Activated CD8-positive, alpha-beta memory T cell treated with anti-CD3 and anti-CD28 coated beads, Interleukin-2, amount 50 U/mL, for 1 hour (primary cell): ENCODE data around the gene KRT3.
"Not testable (repeated sequence)": the region's sequence is repeated elsewhere in the genome, so short reads cannot be mapped to it uniquely, and the experiment has no call there.

Experiments
- DNase-seq: peaks from one replicate; pipeline ENCODE4 v3.0.0-alpha.2; 2020; ENCODE audit errors: extremely low read depth

KRT3 gene

GRCh38 chr12:52781399-52782082, 14.4 kb downstream of the KRT3 start:
- no peak for DNase-seq

- no peak for DNase-seq
Observed at GRCh38 chr12:52779914-52780313, 16.0 kb downstream of the KRT3 start.

- no peak for DNase-seq
Observed at GRCh38 chr12:52778833-52779232, 17.1 kb downstream of the KRT3 start.

GRCh38 chr12:52777566-52777965, 18.4 kb downstream of the KRT3 start:
- no peak for DNase-seq

- no peak for DNase-seq
Observed at GRCh38 chr12:52776913-52777395, 19.0 kb downstream of the KRT3 start, which contains the start of gene KRT76. Gene KRT76 (minus strand): TSS chr12:52777345. CDS start chr12:52777291, 54 bp downstream.

- DNase-seq = no peak
Observed at GRCh38 chr12:52776435-52776834, 19.5 kb downstream of the KRT3 start.

- DNase-seq = no peak
Observed at GRCh38 chr12:52774629-52775250, 21.2 kb downstream of the KRT3 start.

GRCh38 chr12:52772772-52773171, 23.1 kb downstream of the KRT3 start:
- no peak for DNase-seq

GRCh38 chr12:52772188-52772587, 23.7 kb downstream of the KRT3 start:
- DNase-seq = no peak

GRCh38 chr12:52771505-52771904, 24.4 kb downstream of the KRT3 start:
- DNase-seq = no peak

GRCh38 chr12:52771088-52771487, 24.8 kb downstream of the KRT3 start:
- no peak for DNase-seq

- no peak for DNase-seq
Observed at GRCh38 chr12:52769946-52770345, 26.0 kb downstream of the KRT3 start.

- no peak for DNase-seq
Observed at GRCh38 chr12:52769354-52769753, 26.6 kb downstream of the KRT3 start.

- DNase-seq = no peak
Observed at GRCh38 chr12:52768479-52769200, 27.3 kb downstream of the KRT3 start.

GRCh38 chr12:52767427-52767826, 28.5 kb downstream of the KRT3 start:
- no peak for DNase-seq

- no peak for DNase-seq
Observed at GRCh38 chr12:52767020-52767379, 28.9 kb downstream of the KRT3 start.

GRCh38 chr12:52766351-52767019, 29.4 kb downstream of the KRT3 start:
- no peak for DNase-seq

GRCh38 chr12:52765702-52766101, 30.2 kb downstream of the KRT3 start:
- no peak for DNase-seq

GRCh38 chr12:52763991-52764390, 31.9 kb downstream of the KRT3 start:
- no peak for DNase-seq

GRCh38 chr12:52763036-52763659, 32.8 kb downstream of the KRT3 start:
- DNase-seq = no peak

GRCh38 chr12:52761802-52762201, 34.1 kb downstream of the KRT3 start:
- no peak for DNase-seq

- not testable (repeated sequence) for DNase-seq
Observed at GRCh38 chr12:52761218-52761617, 34.7 kb downstream of the KRT3 start.
